ENCODE data around the gene MT3.

MT3 gene

DNA sequence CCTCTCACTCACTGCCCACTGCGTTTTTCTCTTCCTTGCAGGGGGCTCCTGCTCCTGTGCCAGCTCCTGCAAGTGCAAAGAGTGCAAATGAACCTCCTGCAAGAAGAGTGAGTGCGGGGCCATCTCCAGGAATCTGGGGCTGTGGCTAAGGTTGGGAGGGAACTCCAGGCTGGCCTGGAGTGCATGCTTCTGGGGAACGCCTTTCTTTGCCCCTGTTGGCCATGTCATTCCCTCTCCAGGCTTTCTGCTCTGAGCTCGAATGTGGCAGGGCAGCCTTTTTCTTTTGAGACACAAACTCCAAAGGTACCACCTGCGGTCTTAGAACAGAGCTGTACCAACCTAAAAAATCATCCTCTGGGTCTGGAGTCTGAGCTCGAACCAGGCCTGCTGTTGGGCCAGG lies 28.8 kb downstream of the MT3 start (continued):
- TF ChIP-seq ZNF214 (tag by site-specific recombination; IDR thresholded peaks at IDR 0.05; ENCODE audit: borderline replicate concordance), result no peak
- TF ChIP-seq ZNF433 (tag by site-specific recombination; IDR thresholded peaks at IDR 0.05; ENCODE audit: low read depth), result no peak
- TF ChIP-seq, protein P1, sequence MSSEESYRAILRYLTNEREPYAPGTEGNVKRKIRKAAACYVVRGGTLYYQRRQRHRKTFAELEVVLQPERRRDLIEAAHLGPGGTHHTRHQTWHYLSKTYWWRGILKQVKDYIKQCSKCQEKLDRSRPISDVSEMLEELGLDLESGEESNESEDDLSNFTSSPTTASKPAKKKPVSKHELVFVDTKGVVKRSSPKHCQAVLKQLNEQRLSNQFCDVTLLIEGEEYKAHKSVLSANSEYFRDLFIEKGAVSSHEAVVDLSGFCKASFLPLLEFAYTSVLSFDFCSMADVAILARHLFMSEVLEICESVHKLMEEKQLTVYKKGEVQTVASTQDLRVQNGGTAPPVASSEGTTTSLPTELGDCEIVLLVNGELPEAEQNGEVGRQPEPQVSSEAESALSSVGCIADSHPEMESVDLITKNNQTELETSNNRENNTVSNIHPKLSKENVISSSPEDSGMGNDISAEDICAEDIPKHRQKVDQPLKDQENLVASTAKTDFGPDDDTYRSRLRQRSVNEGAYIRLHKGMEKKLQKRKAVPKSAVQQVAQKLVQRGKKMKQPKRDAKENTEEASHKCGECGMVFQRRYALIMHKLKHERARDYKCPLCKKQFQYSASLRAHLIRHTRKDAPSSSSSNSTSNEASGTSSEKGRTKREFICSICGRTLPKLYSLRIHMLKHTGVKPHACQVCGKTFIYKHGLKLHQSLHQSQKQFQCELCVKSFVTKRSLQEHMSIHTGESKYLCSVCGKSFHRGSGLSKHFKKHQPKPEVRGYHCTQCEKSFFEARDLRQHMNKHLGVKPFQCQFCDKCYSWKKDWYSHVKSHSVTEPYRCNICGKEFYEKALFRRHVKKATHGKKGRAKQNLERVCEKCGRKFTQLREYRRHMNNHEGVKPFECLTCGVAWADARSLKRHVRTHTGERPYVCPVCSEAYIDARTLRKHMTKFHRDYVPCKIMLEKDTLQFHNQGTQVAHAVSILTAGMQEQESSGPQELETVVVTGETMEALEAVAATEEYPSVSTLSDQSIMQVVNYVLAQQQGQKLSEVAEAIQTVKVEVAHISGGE (tag by site-specific recombination; conservative IDR thresholded peaks at IDR 0.05; ENCODE audit: low read depth), result no peak
- TF ChIP-seq, protein P2, sequence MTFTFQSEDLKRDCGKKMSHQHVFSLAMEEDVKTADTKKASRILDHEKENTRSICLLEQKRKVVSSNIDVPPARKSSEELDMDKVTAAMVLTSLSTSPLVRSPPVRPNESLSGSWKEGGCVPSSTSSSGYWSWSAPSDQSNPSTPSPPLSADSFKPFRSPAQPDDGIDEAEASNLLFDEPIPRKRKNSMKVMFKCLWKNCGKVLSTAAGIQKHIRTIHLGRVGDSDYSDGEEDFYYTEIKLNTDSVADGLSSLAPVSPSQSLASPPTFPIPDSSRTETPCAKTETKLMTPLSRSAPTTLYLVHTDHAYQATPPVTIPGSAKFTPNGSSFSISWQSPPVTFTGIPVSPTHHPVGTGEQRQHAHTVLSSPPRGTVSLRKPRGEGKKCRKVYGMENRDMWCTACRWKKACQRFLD (tag by site-specific recombination; IDR thresholded peaks at IDR 0.05), result no peak
- TF ChIP-seq ZNF548 (tag by site-specific recombination; IDR thresholded peaks at IDR 0.05), result no peak

DNA sequence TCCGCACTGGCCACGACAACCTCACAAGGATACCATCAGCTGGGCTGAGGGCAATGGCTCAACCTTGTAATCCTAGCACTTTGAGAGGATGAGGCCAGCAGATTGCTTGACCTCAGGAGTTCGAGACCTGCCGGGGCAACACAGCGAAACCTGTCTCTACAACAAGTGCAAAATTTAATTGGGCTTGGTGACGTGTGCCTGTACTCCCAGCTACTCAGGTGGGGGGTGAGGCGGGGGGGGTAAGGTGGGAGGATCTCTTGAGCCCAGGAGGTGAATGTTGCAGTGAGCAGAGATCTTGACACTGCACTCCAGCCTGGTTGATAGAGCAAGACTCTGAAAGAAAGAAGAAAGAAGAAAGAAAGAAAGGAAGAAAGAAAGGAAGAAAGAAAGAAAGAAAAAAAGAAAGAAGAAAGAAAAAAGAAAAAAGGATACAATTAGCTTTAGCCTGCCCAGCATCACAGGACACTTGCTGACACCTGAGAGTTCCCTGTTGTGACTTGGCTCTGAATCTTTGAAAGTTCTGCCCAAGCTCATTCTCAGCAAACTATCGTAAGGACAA lies 31.1 kb downstream of the MT3 start:
- H3K27ac ChIP-seq (ENCODE audit: extremely low read depth, low read depth, low read length), result no peak overlapping the region
- no peaks in the 10 kb centered on the region for H3K4me1 ChIP-seq (ENCODE audit: control insufficient read depth, insufficient read depth, low read length)
- ChIA-PET POLR2A (interaction anchor here (0.6 kb wide), 1 partner anchor 93 kb away, joined by 3 read pairs; no protein-coding TSS in a partner anchor), CTCF (interaction anchor here (1.2 kb wide), 1 partner anchor 9 kb away, joined by 4 read pairs; no protein-coding TSS in a partner anchor)
- H3K4me3 ChIP-seq (ENCODE audit: low read depth, low read length), result no peak overlapping the region
- H3K36me3 ChIP-seq (ENCODE audit: control insufficient read depth in 2 of 2, insufficient read depth in 1 of 2, low read length in 2 of 2), result no peaks in the 10 kb centered on the region
- no peaks in the 10 kb centered on the region for H3K9me3 ChIP-seq (ENCODE audit: control insufficient read depth, insufficient read depth, low read depth, low read length)
- no peak for TF ChIP-seq ZNF621 (tag by site-specific recombination; IDR thresholded peaks at IDR 0.05)
- TF ChIP-seq KLF10 (tag by site-specific recombination; IDR thresholded peaks at IDR 0.05), result no peak
- TF ChIP-seq, protein P3, sequence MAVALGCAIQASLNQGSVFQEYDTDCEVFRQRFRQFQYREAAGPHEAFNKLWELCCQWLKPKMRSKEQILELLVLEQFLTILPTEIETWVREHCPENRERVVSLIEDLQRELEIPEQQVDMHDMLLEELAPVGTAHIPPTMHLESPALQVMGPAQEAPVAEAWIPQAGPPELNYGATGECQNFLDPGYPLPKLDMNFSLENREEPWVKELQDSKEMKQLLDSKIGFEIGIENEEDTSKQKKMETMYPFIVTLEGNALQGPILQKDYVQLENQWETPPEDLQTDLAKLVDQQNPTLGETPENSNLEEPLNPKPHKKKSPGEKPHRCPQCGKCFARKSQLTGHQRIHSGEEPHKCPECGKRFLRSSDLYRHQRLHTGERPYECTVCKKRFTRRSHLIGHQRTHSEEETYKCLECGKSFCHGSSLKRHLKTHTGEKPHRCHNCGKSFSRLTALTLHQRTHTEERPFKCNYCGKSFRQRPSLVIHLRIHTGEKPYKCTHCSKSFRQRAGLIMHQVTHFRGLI (tag by site-specific recombination; IDR thresholded peaks at IDR 0.05), result peak; percentile 22; the same call in 1 of the 2 replicates
- TF ChIP-seq ZFHX2 (tag by site-specific recombination; conservative IDR thresholded peaks at IDR 0.05), result 0 out of 2 replicates have a peak, but pooled peaks have one; percentile 13
- TF ChIP-seq KLF9 (tag by site-specific recombination; IDR thresholded peaks at IDR 0.05; ENCODE audit: low read depth), result 0 out of 2 replicates have a peak, but pooled peaks have one; percentile 14
- TF ChIP-seq ZNF660 (tag by site-specific recombination; IDR thresholded peaks at IDR 0.05), result no peak
- TF ChIP-seq ZNF366 (tag by site-specific recombination; conservative IDR thresholded peaks at IDR 0.05), result peak; percentile 80
- TF ChIP-seq ZNF596 (tag by site-specific recombination; IDR thresholded peaks at IDR 0.05), result no peak
- no peak for TF ChIP-seq ZNF202 (tag by site-specific recombination; IDR thresholded peaks at IDR 0.05; ENCODE audit: borderline replicate concordance)
- TF ChIP-seq WT1 (tag by site-specific recombination; IDR thresholded peaks at IDR 0.05), result peak; percentile 61; the same call in 1 of the 2 replicates
- no peak for TF ChIP-seq BCL11B (tag by site-specific recombination; IDR thresholded peaks at IDR 0.05; ENCODE audit: low read depth)
- TF ChIP-seq SP3 (tag by site-specific recombination; IDR thresholded peaks at IDR 0.05), result no peak
- TF ChIP-seq, protein P4, sequence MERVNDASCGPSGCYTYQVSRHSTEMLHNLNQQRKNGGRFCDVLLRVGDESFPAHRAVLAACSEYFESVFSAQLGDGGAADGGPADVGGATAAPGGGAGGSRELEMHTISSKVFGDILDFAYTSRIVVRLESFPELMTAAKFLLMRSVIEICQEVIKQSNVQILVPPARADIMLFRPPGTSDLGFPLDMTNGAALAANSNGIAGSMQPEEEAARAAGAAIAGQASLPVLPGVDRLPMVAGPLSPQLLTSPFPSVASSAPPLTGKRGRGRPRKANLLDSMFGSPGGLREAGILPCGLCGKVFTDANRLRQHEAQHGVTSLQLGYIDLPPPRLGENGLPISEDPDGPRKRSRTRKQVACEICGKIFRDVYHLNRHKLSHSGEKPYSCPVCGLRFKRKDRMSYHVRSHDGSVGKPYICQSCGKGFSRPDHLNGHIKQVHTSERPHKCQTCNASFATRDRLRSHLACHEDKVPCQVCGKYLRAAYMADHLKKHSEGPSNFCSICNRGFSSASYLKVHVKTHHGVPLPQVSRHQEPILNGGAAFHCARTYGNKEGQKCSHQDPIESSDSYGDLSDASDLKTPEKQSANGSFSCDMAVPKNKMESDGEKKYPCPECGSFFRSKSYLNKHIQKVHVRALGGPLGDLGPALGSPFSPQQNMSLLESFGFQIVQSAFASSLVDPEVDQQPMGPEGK (tag by site-specific recombination; IDR thresholded peaks at IDR 0.05), result peak; percentile 31; the same call in 1 of the 2 replicates
- TF ChIP-seq, protein P5, sequence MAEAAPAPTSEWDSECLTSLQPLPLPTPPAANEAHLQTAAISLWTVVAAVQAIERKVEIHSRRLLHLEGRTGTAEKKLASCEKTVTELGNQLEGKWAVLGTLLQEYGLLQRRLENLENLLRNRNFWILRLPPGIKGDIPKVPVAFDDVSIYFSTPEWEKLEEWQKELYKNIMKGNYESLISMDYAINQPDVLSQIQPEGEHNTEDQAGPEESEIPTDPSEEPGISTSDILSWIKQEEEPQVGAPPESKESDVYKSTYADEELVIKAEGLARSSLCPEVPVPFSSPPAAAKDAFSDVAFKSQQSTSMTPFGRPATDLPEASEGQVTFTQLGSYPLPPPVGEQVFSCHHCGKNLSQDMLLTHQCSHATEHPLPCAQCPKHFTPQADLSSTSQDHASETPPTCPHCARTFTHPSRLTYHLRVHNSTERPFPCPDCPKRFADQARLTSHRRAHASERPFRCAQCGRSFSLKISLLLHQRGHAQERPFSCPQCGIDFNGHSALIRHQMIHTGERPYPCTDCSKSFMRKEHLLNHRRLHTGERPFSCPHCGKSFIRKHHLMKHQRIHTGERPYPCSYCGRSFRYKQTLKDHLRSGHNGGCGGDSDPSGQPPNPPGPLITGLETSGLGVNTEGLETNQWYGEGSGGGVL (tag by site-specific recombination; IDR thresholded peaks at IDR 0.05), result peak; percentile 63
- TF ChIP-seq GLIS1 (tag by site-specific recombination; IDR thresholded peaks at IDR 0.05), result peak; percentile 68
- TF ChIP-seq ZNF785 (tag by site-specific recombination; IDR thresholded peaks at IDR 0.05), result no peak
- TF ChIP-seq ZNF266 (tag by site-specific recombination; IDR thresholded peaks at IDR 0.05; ENCODE audit: low read depth), result no peak
- TF ChIP-seq, protein P6, sequence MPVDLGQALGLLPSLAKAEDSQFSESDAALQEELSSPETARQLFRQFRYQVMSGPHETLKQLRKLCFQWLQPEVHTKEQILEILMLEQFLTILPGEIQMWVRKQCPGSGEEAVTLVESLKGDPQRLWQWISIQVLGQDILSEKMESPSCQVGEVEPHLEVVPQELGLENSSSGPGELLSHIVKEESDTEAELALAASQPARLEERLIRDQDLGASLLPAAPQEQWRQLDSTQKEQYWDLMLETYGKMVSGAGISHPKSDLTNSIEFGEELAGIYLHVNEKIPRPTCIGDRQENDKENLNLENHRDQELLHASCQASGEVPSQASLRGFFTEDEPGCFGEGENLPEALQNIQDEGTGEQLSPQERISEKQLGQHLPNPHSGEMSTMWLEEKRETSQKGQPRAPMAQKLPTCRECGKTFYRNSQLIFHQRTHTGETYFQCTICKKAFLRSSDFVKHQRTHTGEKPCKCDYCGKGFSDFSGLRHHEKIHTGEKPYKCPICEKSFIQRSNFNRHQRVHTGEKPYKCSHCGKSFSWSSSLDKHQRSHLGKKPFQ (tag by site-specific recombination; IDR thresholded peaks at IDR 0.05), result no peak
- no peak; the same call in 1 of the 2 replicates for TF ChIP-seq EGR2 (tag by site-specific recombination; IDR thresholded peaks at IDR 0.05; ENCODE audit: low read depth)
- no peak for TF ChIP-seq YY2 (tag by site-specific recombination; IDR thresholded peaks at IDR 0.05)

All from HEK293 (cell line).